KG1 (cell line): ENCODE data around the gene INAFM2.

ENCODE experiments used
- DNase-seq: peaks from one replicate; lab custom pipeline; 2025; lab: John Stamatoyannopoulos, UW

The INAFM2 gene

GRCh38 chr15:40323239-40323952, at the start of gene INAFM2:
INAFM2 (plus strand) TSS chr15:40323692; CDS start chr15:40324056, 364 bp downstream.
- DNase-seq, result peak; percentile 88

DNA sequence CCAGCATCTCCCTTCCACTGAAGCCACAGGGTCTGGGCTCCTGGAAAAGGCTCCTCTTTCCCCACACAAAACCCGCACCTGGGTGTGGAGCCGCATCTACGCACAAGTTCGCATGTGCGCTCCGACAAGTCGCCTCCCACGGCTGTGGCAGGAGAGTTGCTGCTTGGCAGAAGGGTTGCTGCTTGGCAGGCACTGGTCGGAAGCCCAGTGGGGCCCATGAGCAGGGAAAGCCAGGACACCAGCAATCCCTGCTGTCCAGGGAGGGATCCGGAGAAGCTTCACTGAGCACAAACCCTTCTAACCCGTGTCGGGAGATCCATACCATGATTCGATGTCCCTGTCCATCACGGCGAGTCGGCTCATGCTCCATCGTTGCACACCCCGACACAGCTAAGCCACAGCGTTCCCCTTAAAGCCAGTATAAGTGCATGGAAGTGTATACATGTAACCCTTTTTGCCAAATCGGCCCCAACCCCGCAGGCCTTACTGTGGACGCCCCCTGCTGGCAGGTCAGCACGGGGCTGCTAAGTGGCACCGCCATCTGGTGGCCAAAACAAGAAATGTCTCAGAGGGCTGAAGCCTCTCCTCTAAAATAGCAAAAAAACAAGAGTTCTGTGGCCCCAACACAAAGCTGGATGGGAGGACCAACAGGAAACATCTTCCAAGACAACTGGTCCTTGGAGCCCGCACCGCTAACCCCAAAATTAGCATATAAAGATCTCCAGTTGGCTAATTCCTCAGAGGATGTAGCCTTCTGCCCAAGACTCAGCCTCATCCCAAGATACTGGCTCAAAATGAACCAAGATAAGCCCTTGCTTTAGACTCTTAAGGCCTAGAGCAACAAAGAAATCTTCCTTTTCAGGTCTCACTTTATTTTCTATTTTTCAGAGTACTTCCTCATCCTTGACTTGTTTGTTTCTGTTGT, 48.9 kb upstream of the INAFM2 start:
- peak; percentile 76 for DNase-seq

DNA sequence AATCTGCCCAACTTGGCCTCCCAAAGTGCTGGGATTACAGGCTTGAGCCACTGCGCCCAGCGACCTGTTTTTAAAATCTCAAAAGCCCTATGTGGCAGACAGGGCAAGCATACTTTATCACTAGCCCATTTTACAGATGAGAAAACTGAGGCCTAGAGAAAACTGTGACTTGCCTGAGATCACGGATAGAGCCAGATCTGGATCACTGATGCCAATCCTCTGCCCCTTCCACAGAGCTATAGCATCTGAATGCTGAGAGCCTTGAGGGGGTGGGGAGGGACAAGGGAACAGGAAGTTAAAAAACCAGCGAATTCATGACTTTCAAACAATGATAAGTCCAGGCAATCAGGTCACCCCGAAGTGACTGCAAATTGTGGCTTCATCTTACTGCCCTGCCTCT, 48.0 kb upstream of the INAFM2 start:
- no peak for DNase-seq

- no peak for DNase-seq
These were observed 47.5 kb upstream of the INAFM2 start for GRCh38 chr15:40275954-40276353.

- no peak for DNase-seq
These were observed 46.6 kb upstream of the INAFM2 start for GRCh38 chr15:40276927-40277326.

DNA sequence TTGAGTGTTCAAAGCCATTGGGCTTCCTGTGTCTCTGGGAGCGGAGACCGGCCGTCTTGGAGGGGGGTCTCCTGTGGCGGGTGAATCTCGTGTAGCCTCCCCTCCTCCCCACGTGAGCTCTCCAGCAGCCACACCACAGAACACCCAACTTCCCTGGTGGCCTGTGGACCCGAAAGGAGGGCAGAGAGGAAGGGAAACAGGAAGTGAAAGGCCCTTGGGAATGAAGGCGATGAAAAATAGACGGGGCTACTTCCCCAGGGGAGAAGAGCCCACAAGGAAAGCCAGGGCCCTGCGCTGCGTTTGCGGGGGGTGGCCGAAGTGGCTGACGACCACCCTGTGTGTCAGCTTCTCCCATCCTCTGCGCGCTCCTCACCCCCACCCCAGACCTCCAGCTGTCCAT, 46.0 kb upstream of the INAFM2 start:
- DNase-seq, result no peak

DNA sequence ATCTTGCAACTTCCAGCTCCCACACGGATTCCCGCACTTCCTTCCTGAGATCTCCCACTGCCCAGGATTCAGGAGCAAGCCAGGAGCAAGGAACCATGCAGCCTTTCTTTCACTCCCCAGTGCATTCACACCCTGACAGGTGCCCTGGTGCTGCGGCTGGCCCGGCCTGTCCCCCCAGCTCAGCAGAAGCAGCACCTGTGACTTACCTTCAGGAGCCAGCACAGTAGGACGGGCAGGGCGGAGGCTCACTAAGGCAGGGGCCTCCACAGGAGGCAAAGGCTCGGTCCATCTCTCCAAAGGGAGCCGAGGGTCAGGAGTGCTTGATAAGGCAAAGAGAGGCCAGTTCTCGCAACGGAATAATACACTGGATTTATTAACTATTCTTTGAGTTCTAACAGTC, 45.5 kb upstream of the INAFM2 start:
- DNase-seq, result no peak

- peak; percentile 8 for DNase-seq
These were observed 43.9 kb upstream of the INAFM2 start for GRCh38 chr15:40279437-40280141.

GRCh38 chr15:40280260-40281056, 43.0 kb upstream of the INAFM2 start:
- no peak for DNase-seq

- DNase-seq, result no peak
These were observed 42.3 kb upstream of the INAFM2 start for GRCh38 chr15:40281057-40281800.

GRCh38 chr15:40281801-40282146, 41.7 kb upstream of the INAFM2 start:
- DNase-seq, result no peak

DNA sequence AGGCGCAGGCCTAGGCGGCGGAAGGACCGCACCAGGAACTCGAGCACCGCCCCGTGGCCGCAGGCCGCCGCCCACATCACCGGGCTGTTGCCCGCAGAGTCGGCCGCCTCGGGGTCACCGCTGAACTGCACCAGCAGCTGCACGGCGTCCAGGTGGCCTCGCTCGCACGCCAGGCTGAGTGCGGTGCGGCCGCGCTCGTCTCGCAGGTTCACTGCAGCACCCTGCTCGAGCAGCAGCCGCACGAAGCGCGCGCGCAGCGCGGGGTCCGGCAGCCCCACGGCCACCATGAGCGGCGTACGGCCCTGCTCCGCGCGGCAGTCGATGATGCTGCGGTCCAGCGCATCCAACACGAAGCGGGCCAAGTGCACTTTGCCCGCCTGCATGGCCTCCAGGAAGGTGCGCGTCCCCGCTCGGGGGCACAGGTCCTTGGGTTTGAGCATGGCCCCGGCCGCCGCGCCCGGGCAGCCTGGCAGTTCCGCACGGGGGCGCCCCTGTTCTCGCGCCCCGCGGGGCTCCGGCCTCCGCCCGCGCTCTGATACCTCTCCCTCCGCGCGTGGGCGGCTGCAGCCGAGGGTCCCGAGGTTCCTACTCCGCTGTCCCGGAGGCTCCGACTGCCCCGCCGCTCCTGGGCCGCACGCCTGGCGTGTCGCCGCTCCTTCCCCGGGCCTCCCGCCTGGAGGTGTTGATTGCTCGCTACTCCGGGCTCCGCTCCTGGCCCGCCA, 41.2 kb upstream of the INAFM2 start:
- DNase-seq, result peak; percentile 48

DNA sequence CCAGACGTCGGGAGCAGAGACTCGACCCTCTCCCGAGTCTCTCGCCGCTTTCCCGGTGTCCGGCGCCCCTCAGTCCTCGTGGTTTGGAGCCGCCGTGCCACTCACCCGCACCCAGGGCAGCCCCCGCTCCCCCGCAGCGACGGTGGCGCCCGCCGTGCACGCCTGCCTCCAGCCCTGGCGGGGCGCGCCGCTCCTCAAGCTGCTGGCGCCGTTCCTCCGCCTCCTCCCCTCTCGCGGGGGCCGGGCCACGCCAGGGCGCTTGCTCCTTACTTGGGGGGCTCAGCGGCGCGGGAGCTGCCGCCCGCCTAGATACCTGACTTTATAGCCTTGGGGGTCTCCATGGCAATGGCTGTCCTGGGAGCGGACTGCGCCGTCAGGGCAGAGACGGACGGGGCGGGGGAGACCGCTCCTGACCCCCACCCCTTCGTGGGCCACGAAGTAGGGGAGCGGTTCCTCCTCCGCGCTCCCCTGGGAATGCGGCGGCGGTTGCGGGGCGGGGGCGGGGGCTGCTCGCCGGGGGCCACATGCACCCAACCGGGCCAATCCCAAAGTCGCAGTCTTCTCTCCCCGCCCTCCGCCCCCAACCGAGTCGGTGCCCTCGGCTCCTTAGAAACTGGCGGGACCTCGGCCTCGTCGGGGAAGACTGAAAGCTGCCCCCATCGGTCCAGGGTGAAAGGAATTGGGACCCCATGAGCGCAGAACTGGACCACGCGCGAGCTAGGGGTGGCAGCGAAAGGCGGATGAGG, 40.5 kb upstream of the INAFM2 start, which contains the start of gene ANKRD63:
Gene ANKRD63, minus strand, starts transcription at position 196 of the 746 bp plus-strand sequence. CDS start 478 bp downstream, outside the sequence.
- no peak for DNase-seq

DNA sequence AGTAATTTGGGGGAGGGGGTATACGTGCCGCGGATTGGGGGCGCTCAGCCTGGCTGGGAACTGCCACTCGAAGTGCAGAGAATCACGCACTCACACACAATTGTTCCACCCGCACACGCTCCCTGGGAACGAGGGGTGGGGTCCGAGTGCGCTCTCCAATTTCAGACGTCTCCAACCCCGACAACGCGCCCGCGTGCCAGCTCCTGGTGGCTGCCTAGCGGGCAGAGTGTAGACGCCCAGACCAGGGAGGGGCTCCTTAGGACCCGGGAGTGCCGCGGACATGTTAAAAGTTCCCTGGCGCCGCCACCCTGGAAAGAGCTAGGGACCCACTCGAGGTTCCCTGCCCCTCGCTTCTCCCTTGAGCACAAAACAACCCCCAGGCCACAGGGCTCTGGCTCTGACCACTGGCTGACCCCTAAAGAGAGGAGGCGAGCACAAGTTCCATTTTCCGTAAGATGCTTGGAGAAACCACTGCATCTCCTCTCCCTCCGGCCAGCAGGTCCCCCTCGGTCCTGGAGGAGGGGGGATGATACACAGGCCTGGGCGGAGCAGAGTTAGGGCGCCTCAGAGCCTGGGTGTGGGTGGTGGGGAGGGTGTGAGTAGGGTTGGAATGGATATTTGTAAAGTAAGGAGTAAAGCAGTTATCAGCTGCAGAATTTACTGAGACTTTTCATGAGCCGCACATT, 39.7 kb upstream of the INAFM2 start:
- DNase-seq, result no peak

GRCh38 chr15:40285151-40285550, 38.3 kb upstream of the INAFM2 start:
- no peak for DNase-seq

- no peak for DNase-seq
These were observed 37.9 kb upstream of the INAFM2 start for GRCh38 chr15:40285554-40286011.

DNA sequence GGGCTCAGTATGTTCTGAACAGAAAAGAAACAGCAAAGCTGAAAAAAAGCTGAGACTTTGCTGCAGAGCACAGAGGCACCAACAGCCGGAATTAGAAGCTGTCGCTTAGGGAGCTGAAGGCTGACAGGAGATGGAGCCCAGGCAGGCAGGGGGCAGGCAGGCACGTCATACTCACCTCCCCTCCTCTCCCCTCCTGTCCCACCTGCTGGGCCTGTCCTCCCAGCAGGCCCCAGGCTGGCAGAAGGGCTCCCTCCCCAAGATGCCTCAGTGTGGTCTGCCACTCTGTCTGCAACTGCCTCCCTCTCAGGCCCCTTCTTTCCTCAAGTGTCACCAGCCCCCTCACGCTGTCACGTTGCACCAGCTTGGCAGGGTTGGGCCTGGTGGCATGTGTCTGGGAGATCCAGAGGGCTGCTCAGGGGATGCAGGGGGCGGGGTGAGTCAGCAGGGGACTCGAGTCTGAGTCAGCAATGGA, 37.4 kb upstream of the INAFM2 start:
- DNase-seq, result no peak

GRCh38 chr15:40286794-40287193, 36.7 kb upstream of the INAFM2 start:
- no peak for DNase-seq

DNA sequence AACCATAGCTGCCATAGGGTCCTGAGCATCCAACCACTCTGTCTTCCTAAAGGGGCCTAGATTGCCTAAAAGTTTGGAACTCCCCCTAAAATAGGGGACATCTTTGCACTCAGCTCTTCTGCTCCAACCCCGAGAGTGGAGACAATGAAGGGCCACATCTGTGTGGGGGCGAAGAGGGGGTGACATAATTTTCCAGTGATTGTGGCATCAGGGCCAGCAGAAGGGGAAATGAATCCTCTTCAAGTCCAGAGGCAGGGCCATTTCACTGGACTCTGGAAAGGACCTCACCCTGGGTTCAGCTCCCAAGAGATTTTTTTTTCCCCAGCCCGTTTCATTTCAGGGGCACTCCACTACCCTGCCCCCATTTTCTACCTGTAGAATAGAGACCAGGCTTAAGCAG, 36.0 kb upstream of the INAFM2 start:
- no peak for DNase-seq
